WERI-Rb-1 (cell line): Measurements from ENCODE around the gene TTC33.

Experiments used
- DNase-seq: peaks from one replicate; pipeline ENCODE4 v3.0.0-alpha.2; 2020
- H3K27ac ChIP-seq: fragments of 250-450 bp; sonication (Bioruptor Pico); 2 replicates; pipeline ENCODE4 v1.5.1; 2020; ENCODE audit warnings: mild to moderate bottlenecking, moderate library complexity
- H3K27me3 ChIP-seq: fragments of 250-450 bp; sonication (Bioruptor Pico); 2 replicates; pipeline ENCODE4 v1.5.1; 2021; ENCODE audit warnings: mild to moderate bottlenecking, low read depth, moderate library complexity; ENCODE audit not compliant: insufficient read depth, severe bottlenecking
- H3K36me3 ChIP-seq: fragments of 250-450 bp; sonication (Bioruptor Pico); 2 replicates; pipeline ENCODE4 v1.5.1; 2020; ENCODE audit warnings: mild to moderate bottlenecking, moderate library complexity
- H3K4me3 ChIP-seq: 2 replicates; pipeline ENCODE4 v1.5.1; 2011; ENCODE audit warnings: low read depth, mild to moderate bottlenecking, control low read depth, low read length
- H3K9me3 ChIP-seq: fragments of 250-450 bp; sonication (Bioruptor Pico); 2 replicates; pipeline ENCODE4 v1.5.1; 2021; ENCODE audit warnings: mild to moderate bottlenecking, moderate library complexity; ENCODE audit not compliant: severe bottlenecking
- TF ChIP-seq, protein P1 (sequence below): IDR thresholded peaks from 2 replicates; pipeline ENCODE4 v1.5.1; 2011; ENCODE audit warnings: low read depth, mild to moderate bottlenecking, control low read depth, inconsistent platforms, low read length

Gene TTC33

DNA sequence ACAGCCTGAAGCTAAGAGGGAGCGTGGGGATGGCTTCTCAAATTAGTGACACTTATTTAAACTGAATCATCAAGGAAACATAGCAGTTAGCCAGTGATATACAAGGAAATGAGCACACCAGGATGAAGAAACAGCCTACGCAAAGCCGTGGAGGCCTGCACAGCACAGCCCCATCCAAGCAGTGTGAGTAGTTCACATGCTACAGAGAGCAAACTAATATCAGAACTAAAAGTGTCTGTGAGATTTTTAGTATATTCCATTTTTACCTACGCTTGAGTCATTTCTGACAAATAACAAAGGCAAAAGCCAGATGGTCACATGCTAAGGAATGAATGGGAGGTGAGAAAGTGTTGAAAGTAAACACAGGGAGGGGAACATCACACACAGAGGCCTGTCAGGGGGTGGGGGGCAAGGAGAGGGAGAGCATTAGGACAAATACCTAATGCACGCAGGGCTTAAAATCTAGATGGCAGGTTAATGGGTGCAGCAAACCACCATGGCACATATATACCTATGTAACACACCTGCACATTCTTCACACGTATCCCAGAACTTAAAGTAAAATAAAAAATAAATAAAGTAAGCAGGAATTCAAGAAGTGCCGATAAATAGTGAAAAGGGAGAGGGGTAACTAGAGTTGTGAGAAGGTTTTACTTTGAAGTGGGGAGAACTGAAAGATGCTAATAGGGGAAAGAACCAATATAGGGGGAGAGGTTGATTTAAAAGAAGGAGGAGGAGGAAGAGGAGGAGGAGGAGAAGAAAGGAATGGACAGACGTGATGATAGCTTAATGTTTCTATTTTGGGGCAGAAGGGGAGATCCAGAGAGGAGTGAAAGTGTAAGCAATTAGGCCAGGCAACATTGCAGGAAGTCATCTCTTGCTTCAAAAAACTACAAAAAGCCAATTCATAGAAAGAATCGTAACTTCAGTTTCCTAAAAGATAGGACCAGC is 177.0 kb downstream of the TTC33 start:
- Histone ChIP-seq H3K27me3 (no peaks in the 10 kb centered on the region), H3K4me3 (no peak overlapping the region), H3K36me3 (no peaks in the 10 kb centered on the region), H3K9me3 (no peaks in the 10 kb centered on the region), H3K27ac (no peak overlapping the region)
- no peak for DNase-seq
- TF ChIP-seq, protein P1, sequence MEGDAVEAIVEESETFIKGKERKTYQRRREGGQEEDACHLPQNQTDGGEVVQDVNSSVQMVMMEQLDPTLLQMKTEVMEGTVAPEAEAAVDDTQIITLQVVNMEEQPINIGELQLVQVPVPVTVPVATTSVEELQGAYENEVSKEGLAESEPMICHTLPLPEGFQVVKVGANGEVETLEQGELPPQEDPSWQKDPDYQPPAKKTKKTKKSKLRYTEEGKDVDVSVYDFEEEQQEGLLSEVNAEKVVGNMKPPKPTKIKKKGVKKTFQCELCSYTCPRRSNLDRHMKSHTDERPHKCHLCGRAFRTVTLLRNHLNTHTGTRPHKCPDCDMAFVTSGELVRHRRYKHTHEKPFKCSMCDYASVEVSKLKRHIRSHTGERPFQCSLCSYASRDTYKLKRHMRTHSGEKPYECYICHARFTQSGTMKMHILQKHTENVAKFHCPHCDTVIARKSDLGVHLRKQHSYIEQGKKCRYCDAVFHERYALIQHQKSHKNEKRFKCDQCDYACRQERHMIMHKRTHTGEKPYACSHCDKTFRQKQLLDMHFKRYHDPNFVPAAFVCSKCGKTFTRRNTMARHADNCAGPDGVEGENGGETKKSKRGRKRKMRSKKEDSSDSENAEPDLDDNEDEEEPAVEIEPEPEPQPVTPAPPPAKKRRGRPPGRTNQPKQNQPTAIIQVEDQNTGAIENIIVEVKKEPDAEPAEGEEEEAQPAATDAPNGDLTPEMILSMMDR: no peak

DNA sequence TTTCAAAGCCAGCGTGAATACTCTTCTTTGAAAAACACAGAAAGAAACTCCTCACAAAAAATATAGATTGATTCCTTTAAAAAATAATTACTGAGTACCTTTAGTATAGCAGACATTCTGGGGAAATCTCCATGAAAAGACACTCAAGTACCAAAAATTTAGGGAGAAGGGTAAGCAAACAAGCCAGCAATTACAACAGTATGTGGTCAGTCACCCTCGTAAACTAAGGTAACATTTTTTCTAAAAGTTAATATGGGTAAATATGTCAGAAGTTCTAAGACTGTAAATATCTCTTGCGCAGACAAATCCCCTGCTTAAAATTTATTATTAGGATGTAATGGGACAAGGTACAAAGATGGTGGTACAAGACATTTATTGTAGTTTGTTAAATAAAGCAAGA is 178.0 kb downstream of the TTC33 start:
- Histone ChIP-seq H3K4me3 (no peak overlapping the region), H3K27me3 (no peaks in the 10 kb centered on the region), H3K27ac (no peak overlapping the region), H3K36me3 (no peaks in the 10 kb centered on the region), H3K9me3 (no peaks in the 10 kb centered on the region)
- DNase-seq: no peak
- TF ChIP-seq, protein P1: no peak

DNA sequence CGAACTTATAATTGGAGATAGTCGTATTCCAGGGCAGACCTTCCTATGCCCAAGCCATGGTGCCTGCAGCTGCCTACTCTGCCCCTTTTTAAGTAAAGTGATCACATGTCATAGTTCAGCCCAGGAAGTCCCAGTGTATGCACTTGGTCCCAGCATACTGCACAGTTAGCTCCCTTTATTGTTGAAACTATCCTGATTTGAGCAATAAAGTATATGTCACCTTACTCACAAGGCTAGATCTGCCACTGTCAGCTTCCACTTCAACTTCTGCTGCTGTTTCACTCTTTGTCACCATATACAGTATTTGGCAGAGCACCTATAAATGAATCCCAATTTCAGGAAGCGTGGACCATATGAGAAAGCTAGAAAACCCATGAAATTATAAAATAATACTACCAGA is 179.8 kb downstream of the TTC33 start:
- Histone ChIP-seq H3K4me3 (no peak overlapping the region), H3K27ac (no peak overlapping the region), H3K36me3 (no peaks in the 10 kb centered on the region), H3K27me3 (no peaks in the 10 kb centered on the region), H3K9me3 (no peaks in the 10 kb centered on the region)
- DNase-seq: no peak
- TF ChIP-seq, protein P1: no peak

DNA sequence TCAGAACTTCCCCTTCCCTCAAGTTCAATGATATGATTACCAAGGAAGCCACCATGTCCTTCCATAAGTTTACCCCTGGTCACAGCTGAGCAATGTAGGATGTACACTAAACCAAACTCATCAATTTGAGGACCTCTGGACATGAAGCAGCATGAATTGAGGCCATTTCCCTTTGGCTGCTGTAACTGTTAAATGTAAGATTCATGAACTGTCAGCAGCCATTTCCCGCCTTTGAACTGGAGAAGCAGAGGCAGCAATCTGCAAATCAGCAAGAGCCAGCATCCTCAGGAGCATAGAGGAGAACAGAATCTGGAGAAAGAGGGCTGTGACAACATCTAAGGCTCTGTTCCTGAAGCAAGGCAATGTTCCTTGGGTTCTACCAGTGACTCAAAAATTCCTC is 180.3 kb downstream of the TTC33 start:
- Histone ChIP-seq H3K4me3 (no peak overlapping the region), H3K36me3 (no peaks in the 10 kb centered on the region), H3K27ac (no peak overlapping the region), H3K27me3 (no peaks in the 10 kb centered on the region), H3K9me3 (no peaks in the 10 kb centered on the region)
- TF ChIP-seq, protein P1: no peak
- DNase-seq: no peak

GRCh38 chr5:40572937-40573336 is 182.8 kb downstream of the TTC33 start:
- TF ChIP-seq, protein P1: no peak
- Histone ChIP-seq H3K27me3 (no peaks in the 10 kb centered on the region), H3K27ac (no peak overlapping the region), H3K4me3 (no peak overlapping the region), H3K9me3 (no peaks in the 10 kb centered on the region), H3K36me3 (no peaks in the 10 kb centered on the region)
- DNase-seq: no peak
